OCI-M1 (cell line): Measurements from ENCODE around the gene NDST3.

Experiments used
- DNase-seq: peaks from one replicate; lab custom pipeline; 2025; lab: John Stamatoyannopoulos, UW

Gene NDST3

GRCh38 chr4:118081434-118081833 is 47.1 kb downstream of the NDST3 start:
- no peak for DNase-seq

GRCh38 chr4:118082182-118082581 is 47.9 kb downstream of the NDST3 start:
- DNase-seq, result no peak

DNA sequence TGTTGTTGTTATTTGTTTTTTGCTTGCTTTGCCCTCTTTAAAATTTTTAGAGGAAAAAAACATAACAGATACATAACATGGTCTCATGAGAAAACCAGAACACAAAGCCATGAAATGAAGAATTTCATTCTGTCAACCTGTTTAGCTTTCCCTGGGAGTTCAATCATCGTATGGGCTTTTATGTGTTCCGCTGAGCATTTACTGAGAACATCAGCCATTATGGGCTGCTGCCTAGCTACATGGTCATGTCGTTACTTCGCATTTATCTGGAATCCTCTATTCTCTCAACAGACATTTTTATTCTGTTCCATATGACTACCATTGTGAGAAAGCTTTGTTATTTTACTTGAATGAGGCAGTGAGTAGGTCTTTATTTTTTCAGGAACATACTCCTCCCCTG is 51.4 kb downstream of the NDST3 start:
- no peak for DNase-seq

DNA sequence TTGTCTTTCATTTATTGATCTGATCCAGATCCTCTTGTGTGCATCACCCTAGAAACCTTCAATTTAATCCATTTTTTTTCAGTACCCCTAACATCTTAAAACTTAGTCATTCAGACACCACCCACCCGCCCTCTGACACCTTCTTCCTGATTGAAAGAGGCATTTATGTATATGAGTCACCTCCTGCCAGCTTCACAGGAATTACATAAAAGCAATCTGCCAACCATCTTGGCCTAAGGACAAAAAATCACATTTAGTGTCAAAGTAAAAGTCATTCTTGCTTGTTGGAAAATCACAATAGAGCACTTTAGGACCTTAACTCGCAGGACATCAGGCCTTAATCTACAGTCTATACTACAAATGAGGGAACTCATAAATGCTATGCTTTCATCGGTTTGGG is 52.1 kb downstream of the NDST3 start:
- DNase-seq, result no peak

DNA sequence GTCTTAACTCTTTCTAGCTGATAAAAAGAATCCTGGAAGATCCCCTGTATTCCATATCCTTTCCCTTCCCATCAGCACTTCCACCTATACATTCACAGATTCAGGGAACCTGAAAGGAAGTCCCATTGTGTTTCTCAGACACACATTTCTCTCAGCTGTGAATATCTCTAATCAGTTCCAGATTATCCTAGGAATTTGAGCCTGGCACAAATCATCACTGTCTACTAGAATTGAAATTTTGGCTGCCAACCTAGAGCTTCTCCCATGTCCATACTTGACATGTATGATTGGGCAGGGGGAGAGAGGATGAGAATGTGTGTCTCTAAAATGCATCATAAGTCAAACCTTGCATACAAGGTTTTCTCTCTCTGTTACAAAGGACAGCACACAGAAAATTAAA is 53.1 kb downstream of the NDST3 start:
- DNase-seq, result no peak

GRCh38 chr4:118099106-118099505 is 64.8 kb downstream of the NDST3 start:
- DNase-seq, result no peak

- no peak for DNase-seq
These were observed 67.9 kb downstream of the NDST3 start for GRCh38 chr4:118102195-118102594.

DNA sequence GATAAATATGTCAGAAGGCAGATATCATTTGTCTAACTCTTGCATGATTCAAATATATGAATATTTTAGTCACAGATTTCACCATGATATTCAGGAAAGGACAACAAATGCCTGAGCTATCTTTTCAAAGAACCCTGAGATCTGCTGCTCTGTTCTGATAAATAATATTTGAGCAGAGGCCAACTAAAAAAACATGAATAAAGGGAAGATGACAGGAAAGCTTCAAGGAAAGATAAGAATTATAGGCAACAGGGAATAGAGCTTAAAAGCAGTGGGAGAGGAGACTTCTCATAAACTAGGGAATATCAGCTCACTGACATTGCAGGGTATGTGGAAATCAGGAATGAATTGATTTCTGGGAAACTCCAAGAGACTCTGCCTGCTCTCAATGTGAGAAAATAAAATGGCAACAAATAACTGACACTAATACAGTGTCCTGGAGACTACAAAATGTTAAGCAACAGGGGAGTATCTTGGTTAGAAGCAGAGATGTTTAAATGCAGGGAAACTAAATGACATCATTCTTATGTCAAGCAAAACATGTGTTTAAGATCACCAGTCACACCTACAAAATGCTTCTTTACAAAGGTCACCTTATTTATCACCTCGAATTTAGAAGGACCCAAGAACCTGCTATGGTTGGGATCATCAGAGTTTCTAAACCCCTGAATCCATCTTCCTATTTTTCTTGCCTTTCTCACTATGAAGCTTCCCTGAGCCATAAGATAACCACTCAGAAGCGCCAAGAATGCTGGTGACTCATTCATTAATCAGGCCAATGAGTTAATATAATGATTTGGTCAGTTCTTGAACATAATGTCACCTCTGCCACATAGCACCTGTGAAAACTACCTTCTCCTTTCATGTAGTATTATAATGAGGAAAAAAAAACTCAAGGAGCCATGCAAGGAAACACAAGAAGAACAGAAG is 78.1 kb downstream of the NDST3 start:
- peak; percentile 55 for DNase-seq

DNA sequence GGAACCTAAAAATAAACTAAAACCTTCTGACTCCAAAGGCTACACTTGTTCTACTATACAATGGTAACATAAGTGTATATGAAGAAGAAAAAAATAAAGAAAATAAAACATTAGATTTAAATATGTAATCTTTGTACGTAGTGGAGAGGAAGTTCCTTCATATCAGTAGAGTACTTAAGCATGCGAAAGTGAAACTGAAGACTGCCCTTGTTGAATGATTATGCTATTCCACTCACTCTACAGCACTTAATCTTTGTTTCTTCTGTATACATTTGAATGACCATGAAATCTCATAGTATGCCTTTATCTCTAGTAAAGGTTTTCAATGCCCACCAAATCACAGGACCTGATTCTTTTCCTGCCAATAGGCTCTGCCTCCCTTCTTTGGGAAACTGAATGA is 78.9 kb downstream of the NDST3 start:
- peak; percentile 79 for DNase-seq

DNA sequence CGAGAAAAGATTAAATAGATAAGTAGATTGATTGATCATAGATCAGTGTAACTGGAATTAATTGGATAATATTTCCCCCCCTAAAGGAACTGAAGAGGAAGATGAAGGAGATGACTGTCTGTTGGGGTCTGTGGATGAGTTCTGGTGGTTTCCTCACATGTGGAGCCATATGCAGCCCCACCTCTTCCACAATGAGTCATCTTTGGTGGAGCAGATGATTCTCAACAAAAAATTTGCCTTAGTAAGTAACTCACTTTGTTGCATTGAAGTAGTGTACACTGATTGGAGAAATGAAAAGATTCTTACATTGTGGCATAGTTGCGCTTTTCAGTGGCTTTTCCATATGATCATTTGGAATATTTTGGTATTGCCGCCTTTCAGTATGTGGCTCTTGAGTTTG is 80.4 kb downstream of the NDST3 start:
- no peak for DNase-seq

DNA sequence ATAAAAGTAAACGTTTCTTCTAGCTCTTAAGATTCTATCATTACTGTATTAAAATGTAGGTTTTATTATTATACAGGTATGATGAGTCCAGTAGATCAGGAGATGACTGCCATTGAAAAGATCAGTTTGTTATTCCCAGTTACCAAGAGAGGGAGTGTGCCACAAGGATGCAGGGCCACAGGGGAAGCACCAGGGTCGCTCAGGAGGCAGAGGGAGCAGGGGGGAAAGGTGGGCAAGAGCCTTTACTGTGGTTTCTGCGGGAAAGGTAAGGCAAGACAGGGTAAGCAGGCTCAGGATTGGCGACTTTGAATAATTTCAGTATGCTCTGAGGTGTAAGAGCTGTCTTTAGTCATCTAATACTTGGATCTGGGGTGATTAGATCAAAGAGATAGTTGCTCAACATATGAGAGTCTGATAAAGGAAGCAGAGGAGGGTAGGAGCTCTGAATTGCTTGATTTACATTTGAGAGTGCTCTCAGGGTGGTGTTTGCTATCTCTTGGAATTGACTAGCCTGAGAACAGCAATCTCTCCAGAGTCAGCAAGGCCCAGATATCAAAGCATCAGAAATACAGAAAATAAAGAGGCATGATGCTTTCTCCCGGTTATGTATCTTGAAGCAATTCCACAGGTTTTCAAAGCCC is 86.0 kb downstream of the NDST3 start:
- no peak for DNase-seq

DNA sequence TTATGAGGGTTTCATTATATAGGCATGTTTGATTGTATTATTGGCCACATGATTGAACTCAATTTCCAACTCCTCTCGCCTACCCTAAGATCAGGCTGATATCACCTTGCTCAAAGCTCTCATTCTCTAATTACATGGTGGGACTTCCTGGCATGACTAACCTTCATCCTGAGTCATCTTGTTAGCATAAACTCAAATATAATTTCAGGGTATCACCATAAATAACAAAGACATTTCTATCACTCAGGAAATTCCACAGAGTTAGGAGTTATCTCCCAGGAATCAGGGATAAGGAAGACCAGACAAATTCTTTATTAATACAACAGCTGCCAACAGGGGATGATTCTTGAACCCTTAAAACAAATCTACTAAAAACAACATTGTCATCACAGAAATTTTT is 90.7 kb downstream of the NDST3 start:
- DNase-seq, result no peak

DNA sequence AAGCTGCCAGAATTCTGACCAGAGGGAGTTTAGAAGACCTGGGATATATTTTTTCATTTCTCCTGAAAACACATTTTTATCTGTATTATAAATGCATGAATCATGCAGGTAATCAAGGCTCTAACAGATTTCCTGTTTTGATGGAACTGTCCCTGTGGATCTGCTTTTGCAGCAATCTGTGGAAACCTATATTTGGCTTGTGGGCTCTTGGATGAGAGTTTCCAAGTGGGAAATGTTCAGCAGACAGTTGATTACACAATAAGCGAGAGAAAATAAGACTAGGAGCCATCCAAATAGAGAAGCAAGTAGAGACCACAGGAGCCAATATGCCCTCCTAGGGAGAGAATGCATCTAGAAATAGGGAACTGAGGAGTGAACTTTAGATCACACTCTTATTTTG is 105.0 kb downstream of the NDST3 start:
- DNase-seq, result no peak

- no peak for DNase-seq
These were observed 107.0 kb downstream of the NDST3 start for GRCh38 chr4:118141240-118141639.

GRCh38 chr4:118154649-118155048 is 120.4 kb downstream of the NDST3 start:
- no peak for DNase-seq

- no peak for DNase-seq
These were observed 121.2 kb downstream of the NDST3 start for GRCh38 chr4:118155516-118155915.

DNA sequence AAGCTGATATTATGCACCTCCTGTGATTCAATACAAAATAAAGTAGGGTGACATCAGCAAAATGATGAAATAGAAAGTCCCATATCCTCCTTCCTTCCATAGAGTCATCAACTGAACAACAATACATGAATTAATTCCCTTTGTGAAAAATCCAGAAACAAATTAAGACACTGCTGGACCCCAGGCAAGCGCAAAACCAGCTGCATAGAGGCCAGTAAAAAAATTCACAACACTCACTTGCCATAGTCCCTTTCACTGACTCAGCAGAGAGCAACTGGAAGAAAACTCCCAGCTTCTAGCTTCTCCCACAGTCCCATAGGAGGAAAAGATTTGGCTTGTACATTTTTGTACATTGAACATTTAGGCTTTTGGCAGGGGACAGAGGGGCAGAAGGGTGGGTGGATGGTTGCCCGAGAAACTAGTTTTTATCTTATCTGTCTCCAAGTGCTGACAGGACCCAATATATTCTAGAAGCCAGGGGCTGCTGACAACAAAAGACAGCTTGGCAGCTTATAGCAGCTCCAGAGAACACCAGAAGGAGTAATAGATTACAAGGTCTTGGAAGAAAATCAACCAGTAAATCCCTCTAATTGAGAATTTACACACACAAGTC is 124.6 kb downstream of the NDST3 start:
- DNase-seq, result no peak

DNA sequence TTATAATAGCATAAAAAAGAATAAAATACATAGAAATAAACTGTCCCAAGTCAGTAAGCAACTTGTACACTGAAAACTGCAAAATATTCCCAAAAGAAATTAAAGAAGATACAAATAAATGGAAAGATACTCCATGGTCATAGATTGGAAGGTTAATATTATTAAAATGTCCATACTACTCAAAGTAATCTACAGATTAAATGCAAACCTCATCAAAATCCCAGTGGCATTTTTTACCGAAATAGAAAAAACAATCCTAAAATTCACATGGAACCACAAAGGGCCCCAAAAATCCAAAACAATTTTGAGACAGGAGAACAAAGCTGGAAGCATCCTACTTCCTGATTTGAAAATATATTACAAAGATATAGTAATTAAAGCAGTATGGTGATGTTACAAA is 133.0 kb downstream of the NDST3 start:
- DNase-seq, result no peak

DNA sequence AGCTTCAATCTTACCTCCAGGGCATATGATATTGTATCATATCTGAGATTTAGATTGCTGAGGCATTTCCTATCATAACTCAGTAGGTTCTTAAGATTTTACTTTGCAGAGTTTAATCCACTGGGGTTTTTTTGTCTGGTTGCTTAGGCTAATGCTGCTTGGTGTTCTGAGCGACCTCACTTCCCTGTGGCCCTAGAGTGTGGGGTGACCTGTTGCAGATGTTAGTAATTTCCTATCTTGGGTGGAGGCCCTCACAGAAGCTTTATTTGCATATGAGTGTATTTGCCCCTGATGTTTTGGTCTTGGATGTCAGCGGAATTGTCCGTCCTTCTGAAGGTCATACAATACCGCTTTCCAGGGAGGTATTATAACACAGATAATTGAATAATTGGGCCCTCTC is 137.1 kb downstream of the NDST3 start:
- DNase-seq, result no peak

GRCh38 chr4:118173126-118173525 is 138.8 kb downstream of the NDST3 start:
- DNase-seq, result no peak

DNA sequence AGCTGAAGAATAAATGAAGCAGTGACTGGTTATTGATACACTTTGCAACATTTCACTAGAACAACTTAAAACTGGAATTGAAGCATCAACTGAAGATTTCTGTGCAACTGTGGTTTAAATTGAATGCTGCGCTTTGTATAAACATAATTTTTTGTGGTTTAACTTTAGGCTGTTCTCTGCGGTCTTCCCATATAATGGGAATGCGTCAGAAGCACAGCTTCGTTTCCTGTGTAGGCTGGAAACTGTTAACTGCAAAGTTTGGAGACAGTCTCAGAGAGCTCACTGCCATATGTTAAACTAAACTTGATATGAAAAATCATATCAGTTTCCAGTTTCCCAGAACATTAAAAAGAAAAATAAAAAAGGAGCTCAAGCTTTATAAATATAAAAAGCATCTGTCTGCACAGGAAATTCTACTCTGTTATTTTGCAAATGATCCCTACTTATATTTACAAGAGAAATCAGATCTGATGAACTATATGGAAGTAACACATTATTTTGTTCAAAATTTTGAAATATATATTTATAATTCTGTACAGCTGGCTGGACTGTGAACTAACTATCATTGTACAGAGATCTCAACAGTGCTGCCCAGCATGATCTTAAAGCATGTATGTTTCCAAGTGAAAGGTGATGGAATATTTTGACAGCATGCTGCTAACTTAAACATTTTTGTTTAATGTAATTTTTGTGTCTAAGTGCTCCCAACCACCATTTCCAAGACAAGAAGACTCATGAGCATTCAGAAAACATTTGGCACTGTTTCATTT is 139.9 kb downstream of the NDST3 start:
- DNase-seq, result no peak

- peak; percentile 35 for DNase-seq
These were observed 141.2 kb downstream of the NDST3 start for GRCh38 chr4:118175506-118175905.
